HepG2 (cell line): ENCODE results near the gene OTULINL. TPM values are rescaled to one million over a fixed set of nuclear protein-coding genes. Genes with fewer than 3 reads are reported as not detected.
A peak's percentile ranks its signal among the peaks of the same experiment; 100 is the strongest.

Experiments
- ATAC-seq: fragments of 200-7000 bp; cut with Tn5 transposase; 3 replicates; pipeline ENCODE4 v1.9.1; 2020; ENCODE audit warnings: mild to moderate bottlenecking, moderate library complexity
- BruUV-seq: library from RNA; stranded (reverse); fragments of 400-500 nt; replicated peaks from 2 replicates; lab custom pipeline; 2021; lab: Mats Ljungman, UMichigan
- CTCF ChIA-PET: fragments of 300-600 bp; formaldehyde crosslinking; extraction: SDS; loops from one replicate; lab custom pipeline; 2021; ENCODE audit warnings: low total read pairs, inconsistent platforms, low intra/inter-chr PET ratio; lab: Yijun Ruan, JAX
- POLR2A ChIA-PET: fragments of 350-600 bp; sonication (Branson Sonifier 250); formaldehyde crosslinking; loops from one replicate; lab custom pipeline; 2020; ENCODE audit warnings: antibody characterized with exemption, inconsistent platforms; lab: Yijun Ruan, JAX
- DNase-seq: peaks from one replicate; pipeline ENCODE4 v3.0.0-alpha.2; 2015; ENCODE audit warnings: low spot score
- FAIRE-seq: peaks from 3 replicates; lab custom pipeline; 2011; peaks lifted over from hg19 to GRCh38; lab: Jason Lieb, UNC
- H2AFZ ChIP-seq: one replicate; pipeline ENCODE4 v1.6.1; 2011; ENCODE audit warnings: low read length, inconsistent platforms
- H3K27ac ChIP-seq: fragments of 300-600 bp; 3 replicates; pipeline ENCODE4 v1.8.0; 2011; ENCODE audit warnings: mixed run types, mild to moderate bottlenecking, mixed read lengths, low read length, inconsistent platforms; ENCODE audit not compliant: insufficient read depth; ENCODE audit errors: extremely low read length
- H3K27me3 ChIP-seq, 2 experiments: fragments of 200-600 bp in 1 of 2; 2 replicates in 1 of 2; 3 replicates in 1 of 2; pipeline versions ENCODE4 v1.6.0 to v1.8.0; 2011; ENCODE audit warnings: low read length in 2 of 2, mild to moderate bottlenecking in 2 of 2, moderate library complexity in 2 of 2, inconsistent platforms in 1 of 2; ENCODE audit not compliant: insufficient read depth in 2 of 2, control insufficient read depth in 1 of 2
- H3K36me3 ChIP-seq, 2 experiments: fragments of 200-600 bp in 1 of 2; replicated peaks in 1 of 2; 2 replicates in 1 of 2; 3 replicates in 1 of 2; pipeline versions ENCODE4 v1.5.1 to v1.8.0; 2011; ENCODE audit warnings: low read length in 2 of 2, inconsistent platforms in 1 of 2; ENCODE audit not compliant: insufficient read depth in 2 of 2, control insufficient read depth in 1 of 2
- H3K4me1 ChIP-seq: 2 replicates; pipeline ENCODE4 v1.5.1; 2012; ENCODE audit warnings: low read length, inconsistent platforms; ENCODE audit not compliant: insufficient read depth
- H3K4me2 ChIP-seq: 2 replicates; pipeline ENCODE4 v1.6.0; 2011; ENCODE audit warnings: low read depth, low read length, inconsistent platforms
- H3K4me3 ChIP-seq, 3 experiments: fragments of 200-600 bp in 1 of 3; sonication (generic), shearing (Covaris generic) in 1 of 3; replicated peaks in 1 of 3; 2 replicates each; pipeline ENCODE4 v1.5.1; 2011 to 2016; ENCODE audit warnings: low read length in 3 of 3, inconsistent platforms in 2 of 3, low read depth in 2 of 3, mild to moderate bottlenecking in 2 of 3, control low read depth in 1 of 3, mixed read lengths in 1 of 3; ENCODE audit not compliant: insufficient read depth in 1 of 3
- H3K79me2 ChIP-seq: one replicate; pipeline ENCODE4 v1.6.1; 2011; ENCODE audit warnings: low read length, inconsistent platforms; ENCODE audit not compliant: insufficient read depth
- H3K9ac ChIP-seq: 2 replicates; pipeline ENCODE4 v1.6.0; 2011; ENCODE audit warnings: mild to moderate bottlenecking, low read depth, low read length, inconsistent platforms; ENCODE audit not compliant: insufficient read depth
- H3K9me3 ChIP-seq: 2 replicates; pipeline ENCODE4 v1.5.1; 2012; ENCODE audit warnings: mild to moderate bottlenecking, low read length
- H4K20me1 ChIP-seq: 2 replicates; pipeline ENCODE4 v1.6.0; 2011; ENCODE audit warnings: inconsistent platforms, mild to moderate bottlenecking, low read length, moderate library complexity; ENCODE audit not compliant: insufficient read depth
- ATAD3A ChIP-seq: sonication (generic); formaldehyde crosslinking; IDR thresholded peaks from 2 replicates; pipeline ENCODE4 v1.4.0; 2020; ENCODE audit warnings: missing genetic modification reagents
- ATF7 ChIP-seq, 2 experiments: fragments of 450-650 bp in 1 of 2; sonication (generic) in 1 of 2; formaldehyde crosslinking in 1 of 2; IDR thresholded peaks; 2 replicates each; pipeline versions ENCODE4 v1.4.0 to v1.6.1; 2016 to 2020; ENCODE audit warnings: antibody characterized with exemption in 1 of 2, mild to moderate bottlenecking in 1 of 2, missing genetic modification reagents in 1 of 2
- CBX5 ChIP-seq: sonication (generic); formaldehyde crosslinking; IDR thresholded peaks from 2 replicates; pipeline ENCODE4 v1.4.0; 2020; ENCODE audit warnings: missing genetic modification reagents, borderline replicate concordance
- ELF4 ChIP-seq: sonication (generic); formaldehyde crosslinking; IDR thresholded peaks from 2 replicates; pipeline ENCODE4 v1.5.0; 2020; ENCODE audit warnings: missing genetic modification reagents, mild to moderate bottlenecking, moderate library complexity, borderline replicate concordance
- FOXP4 ChIP-seq: sonication (generic); formaldehyde crosslinking; IDR thresholded peaks from 2 replicates; pipeline ENCODE4 v1.4.0; 2020; ENCODE audit warnings: missing genetic modification reagents
- HDAC1 ChIP-seq: sonication (generic); formaldehyde crosslinking; IDR thresholded peaks from 2 replicates; pipeline ENCODE4 v1.5.1; 2020; ENCODE audit warnings: mild to moderate bottlenecking, missing genetic modification reagents
- MIXL1 ChIP-seq: IDR thresholded peaks from 2 replicates; pipeline ENCODE4 v1.6.1; 2016
- NCOA2 ChIP-seq: sonication (generic); formaldehyde crosslinking; IDR thresholded peaks from 2 replicates; pipeline ENCODE4 v1.8.0; 2022; ENCODE audit warnings: inconsistent platforms
- NFIC ChIP-seq: IDR thresholded peaks from 2 replicates; pipeline ENCODE4 v1.6.1; 2012; ENCODE audit warnings: mild to moderate bottlenecking, low read length, inconsistent platforms
- PLSCR1 ChIP-seq: sonication (generic); formaldehyde crosslinking; IDR thresholded peaks from 2 replicates; pipeline ENCODE4 v1.5.0; 2020; ENCODE audit warnings: missing genetic modification reagents, mild to moderate bottlenecking, borderline replicate concordance
- SPEN ChIP-seq: sonication (generic); formaldehyde crosslinking; IDR thresholded peaks from 2 replicates; pipeline ENCODE4 v1.5.1; 2020; ENCODE audit warnings: low read depth, mild to moderate bottlenecking, missing genetic modification reagents
- SRSF1 ChIP-seq: fragments of 200-400 bp; formaldehyde crosslinking; optimal IDR thresholded peaks from 2 replicates; pipeline ENCODE3; 2017; ENCODE audit warnings: mild to moderate bottlenecking, low read depth, low read length, moderate library complexity
- TEAD2 ChIP-seq: sonication (generic); formaldehyde crosslinking; IDR thresholded peaks from 2 replicates; pipeline ENCODE4 v1.9.0; 2021; ENCODE audit warnings: missing genetic modification reagents
- WIZ ChIP-seq: sonication (generic); formaldehyde crosslinking; IDR thresholded peaks from 2 replicates; pipeline ENCODE4 v1.5.1; 2020; ENCODE audit warnings: mild to moderate bottlenecking, missing genetic modification reagents
- ZFP1 ChIP-seq: IDR thresholded peaks from 2 replicates; pipeline ENCODE4 v1.6.1; 2016
- ZFP36L2 ChIP-seq: sonication (generic); formaldehyde crosslinking; IDR thresholded peaks from 2 replicates; pipeline ENCODE4 v1.4.0; 2020; ENCODE audit warnings: missing genetic modification reagents
- ZFP82 ChIP-seq: sonication (generic); formaldehyde crosslinking; IDR thresholded peaks from 2 replicates; pipeline ENCODE4 v1.5.1; 2020; ENCODE audit warnings: mild to moderate bottlenecking, missing genetic modification reagents, borderline replicate concordance
- ZNF12 ChIP-seq: sonication (generic); formaldehyde crosslinking; IDR thresholded peaks from 2 replicates; pipeline ENCODE4 v1.5.0; 2020; ENCODE audit warnings: missing genetic modification reagents
- ZNF143 ChIP-seq: sonication (generic); formaldehyde crosslinking; IDR thresholded peaks from 2 replicates; pipeline ENCODE4 v1.4.0; 2020; ENCODE audit warnings: missing genetic modification reagents
- ZNF547 ChIP-seq: sonication (generic); formaldehyde crosslinking; IDR thresholded peaks from 2 replicates; pipeline ENCODE4 v1.5.1; 2020; ENCODE audit warnings: mild to moderate bottlenecking, missing genetic modification reagents
- ZNF549 ChIP-seq: sonication (generic); formaldehyde crosslinking; IDR thresholded peaks from 2 replicates; pipeline ENCODE4 v1.5.0; 2020; ENCODE audit warnings: missing genetic modification reagents
- WGBS: methylation state at CpG from one replicate; pipeline ENCODE4 v1.1.6; 2017; ENCODE audit warnings: low lambda C conversion rate; 5-methylcytosine and 5-hydroxymethylcytosine counted together
- in situ Hi-C: cut with HindIII; loops from 2 replicates; pipeline ENCODE4 v1.10.0; 2017; ENCODE audit warnings: low pct_unique_long_range_greater_than_20kb; ENCODE audit not compliant: extremely low pct_ligation_motif_present
- intact Hi-C: fragments of 100-400 bp; cut with micrococcal nuclease; formaldehyde crosslinking; loops from one replicate; pipeline ENCODE4 v1.10.0; 2022; ENCODE audit not compliant: unreplicated experiment
- polyA plus RNA-seq, 8 experiments: library from polyadenylated mRNA; depleted of rRNA in 3 of 8; stranded (reverse) in 7 of 8; unstranded in 1 of 8; fragments of >200 nt; fragmentation: Illumina TruSeq in 4 of 8; extraction: Trizol in 4 of 8; gene quantifications; 2 replicates each; pipeline versions ENCODE4 v1.2.1 to v1.2.3, GENCODE V29; 2011 to 2016; ENCODE audit warnings: low read depth in 4 of 8, missing spikeins in 1 of 8, mixed read lengths in 1 of 8; ENCODE audit not compliant: insufficient read depth in 1 of 8
- total RNA-seq, 5 experiments: library from RNA; depleted of rRNA; stranded (reverse); fragments of >200 nt; fragmentation: Illumina TruSeq; extraction: Trizol; gene quantifications; 2 replicates each; pipeline ENCODE4 v1.2.3, GENCODE V29; 2016; ENCODE audit warnings: low read depth in 1 of 5
- TF ChIP-seq, protein P1 (sequence below): IDR thresholded peaks from 2 replicates; pipeline ENCODE4 v1.6.1; 2012; ENCODE audit warnings: low read depth, low read length, improper control_type of control experiment

The OTULINL gene
- total and polyA plus RNA-seq, 2 of the 13 experiments (the other 11 are each of a cell fraction or from before 2014, with no cell fraction given) = 0.04 to 0.40 TPM

- Histone ChIP-seq H3K4me2 (peak overlapping the region; percentile 25; the same call in 1 of the 2 replicates), H3K79me2 (no peaks in the 10 kb centered on the region), H3K27me3 (peaks cover 1 to 10% of the 10 kb centered on the region in 2 experiments; a peak in 2 of 5 replicates), H3K36me3 (no peaks in the 10 kb centered on the region), H3K9ac (no peak overlapping the region), H3K4me1 (peaks cover 16% of the 10 kb centered on the region), H4K20me1 (0 out of 2 replicates have a peak, but pooled peaks cover 3% of the 10 kb centered on the region), H2AFZ (no peak overlapping the region), H3K9me3 (no peaks in the 10 kb centered on the region), H3K27ac (no peak overlapping the region), H3K4me3 (no peak overlapping the region)
- ChIA-PET CTCF (no interaction called here), POLR2A (interaction anchor here (1.1 kb wide), 1 partner anchor 18 kb away, joined by 3 read pairs; no protein-coding TSS in a partner anchor)
- intact Hi-C loops (no loop called here), in situ Hi-C loops (no loop called here)
- peak; percentile 48 for FAIRE-seq
- peak; percentile 99 for ATAC-seq
- peak; percentile 95 for DNase-seq
- 20% methylated on average over 4 of the region's 4 CpGs for WGBS
- no TSS peak for BruUV-seq
- TF ChIP-seq NFIC (peak; percentile 68; the same call in 1 of the 2 replicates), HDAC1 (no peak), ZFP36L2 (CRISPR knock-in tag) (no peak), ELF4 (no peak), ATF7 (IDR thresholded peaks at IDR 0.05) (peak; percentile 45), ATF7 (CRISPR knock-in tag; IDR thresholded peaks at IDR 0.05) (no peak), ZNF143 (CRISPR knock-in tag) (peak; percentile 25; the same call in 1 of the 2 replicates), ZFP1 (CRISPR knock-in tag) (no peak), ZNF12 (CRISPR knock-in tag) (peak; percentile 77; the same call in 1 of the 2 replicates), TEAD2 (no peak), ZFP82 (no peak), MIXL1 (peak; percentile 87), SRSF1 (no peak), ZNF549 (CRISPR knock-in tag) (no peak), SPEN (no peak), CBX5 (CRISPR knock-in tag) (no peak; the same call in 1 of the 2 replicates), ATAD3A (CRISPR knock-in tag) (no peak), NCOA2 (CRISPR knock-in tag) (peak; percentile 81), PLSCR1 (CRISPR knock-in tag) (no peak), ZNF547 (no peak), WIZ (no peak), FOXP4 (CRISPR knock-in tag) (peak; percentile 72)
- TF ChIP-seq, protein P1, sequence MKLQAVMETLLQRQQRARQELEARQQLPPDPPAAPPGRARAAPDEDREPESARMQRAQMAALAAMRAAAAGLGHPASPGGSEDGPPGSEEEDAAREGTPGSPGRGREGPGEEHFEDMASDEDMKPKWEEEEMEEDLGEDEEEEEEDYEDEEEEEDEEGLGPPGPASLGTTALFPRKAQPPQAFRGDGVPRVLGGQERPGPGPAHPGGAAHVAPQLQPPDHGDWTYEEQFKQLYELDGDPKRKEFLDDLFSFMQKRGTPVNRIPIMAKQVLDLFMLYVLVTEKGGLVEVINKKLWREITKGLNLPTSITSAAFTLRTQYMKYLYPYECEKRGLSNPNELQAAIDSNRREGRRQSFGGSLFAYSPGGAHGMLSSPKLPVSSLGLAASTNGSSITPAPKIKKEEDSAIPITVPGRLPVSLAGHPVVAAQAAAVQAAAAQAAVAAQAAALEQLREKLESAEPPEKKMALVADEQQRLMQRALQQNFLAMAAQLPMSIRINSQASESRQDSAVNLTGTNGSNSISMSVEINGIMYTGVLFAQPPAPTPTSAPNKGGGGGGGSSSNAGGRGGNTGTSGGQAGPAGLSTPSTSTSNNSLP = peak; percentile 95
These were observed 11.5 kb upstream of the OTULINL start for GRCh38 chr5:14569948-14570691.
